Activated CD4-positive, alpha-beta T cell treated with anti-CD3 and anti-CD28 coated beads, Interleukin-2, amount 50 U/mL, for 24 hours (primary cell): Measurements from ENCODE around the gene TMEM53.

Experiments used
- DNase-seq, 2 donors: peaks; one replicate each; pipeline ENCODE4 v3.0.0-alpha.2; 2020; ENCODE audit warnings: low read depth in 1 of 2, low spot score in 1 of 2

The TMEM53 gene

GRCh38 chr1:44604157-44604955, 69.9 kb downstream of the TMEM53 start:
- DNase-seq, result no peak

- DNase-seq, result no peak
These were observed 70.6 kb downstream of the TMEM53 start for GRCh38 chr1:44603718-44604117.
